HG02678 (cell line): ENCODE results near the gene RASAL2.

Experiments used
- ATAC-seq: cut with Tn5 transposase; IDR thresholded peaks from one replicate; pipeline ENCODE4 v1.9.1; 2021; ENCODE audit warnings: mild to moderate bottlenecking, moderate library complexity; ENCODE audit not compliant: unreplicated experiment

The RASAL2 gene

GRCh38 chr1:178483251-178483957 lies 389.5 kb downstream of the RASAL2 start:
- ATAC-seq: no peak

- ATAC-seq: no peak
Observed at GRCh38 chr1:178484698-178485225, 390.9 kb downstream of the RASAL2 start.

GRCh38 chr1:178485541-178485981 lies 391.7 kb downstream of the RASAL2 start:
- ATAC-seq: no peak

- peak; percentile 70 for ATAC-seq
Observed at GRCh38 chr1:178486100-178487069, 392.5 kb downstream of the RASAL2 start.

- peak; percentile 25 for ATAC-seq
Observed at GRCh38 chr1:178487070-178487615, 393.2 kb downstream of the RASAL2 start.

- ATAC-seq: no peak
Observed at GRCh38 chr1:178488393-178488792, 394.5 kb downstream of the RASAL2 start.

- ATAC-seq: no peak
Observed at GRCh38 chr1:178489399-178489798, 395.5 kb downstream of the RASAL2 start.

- no peak for ATAC-seq
Observed at GRCh38 chr1:178490136-178490535, 396.2 kb downstream of the RASAL2 start.

GRCh38 chr1:178490967-178491366 lies 397.1 kb downstream of the RASAL2 start:
- no peak for ATAC-seq

- no peak for ATAC-seq
Observed at GRCh38 chr1:178491721-178492120, 397.8 kb downstream of the RASAL2 start.

GRCh38 chr1:178492341-178492740 lies 398.4 kb downstream of the RASAL2 start:
- no peak for ATAC-seq

- no peak for ATAC-seq
Observed at GRCh38 chr1:178493301-178493741, 399.4 kb downstream of the RASAL2 start.

GRCh38 chr1:178494569-178494971 lies 400.7 kb downstream of the RASAL2 start:
- no peak for ATAC-seq

- ATAC-seq: no peak
Observed at GRCh38 chr1:178495158-178495557, 401.3 kb downstream of the RASAL2 start.

- no peak for ATAC-seq
Observed at GRCh38 chr1:178495741-178496409, 402.0 kb downstream of the RASAL2 start.

- ATAC-seq: no peak
Observed at GRCh38 chr1:178496410-178497135, 402.7 kb downstream of the RASAL2 start, which contains the start of gene CLEC20A. CLEC20A (minus strand) TSS chr1:178496964; CDS start chr1:178496939, 25 bp downstream.

GRCh38 chr1:178497903-178498478 lies 404.1 kb downstream of the RASAL2 start:
- no peak for ATAC-seq

GRCh38 chr1:178498896-178499675 lies 405.2 kb downstream of the RASAL2 start:
- no peak for ATAC-seq
